Lower leg skin (tissue), 4 donors: ENCODE measurements around the gene NOL4L. TPM values are rescaled to one million over a fixed set of nuclear protein-coding genes. Genes with fewer than 3 reads are reported as not detected.

Source experiments
- DNase-seq, 2 donors: peaks; one replicate each; pipeline ENCODE4 v3.0.0-alpha.2; 2019; ENCODE audit warnings: low spot score in 2 of 2
- H3K4me3 ChIP-seq: fragments of 200-600 bp; sonication (generic); 2 replicates; pipeline ENCODE4 v1.5.1; 2017; ENCODE audit warnings: mild to moderate bottlenecking, low read depth; ENCODE audit not compliant: poor library complexity, severe bottlenecking
- POLR2A ChIP-seq, 2 donors: fragments of 450-650 bp; IDR thresholded peaks; one replicate each; pipeline ENCODE4 v1.6.1; 2016 to 2017; ENCODE audit warnings: antibody characterized with exemption in 2 of 2, mild to moderate bottlenecking in 1 of 2, moderate library complexity in 1 of 2
- WGBS, 2 donors: methylation state at CpG; one replicate each; pipeline ENCODE4 v1.1.5; 2018; 5-methylcytosine and 5-hydroxymethylcytosine counted together
- intact Hi-C: fragments of 100-400 bp; cut with DNase I; formaldehyde crosslinking; loops from one replicate; pipeline ENCODE4 v1.15.0; 2023; ENCODE audit warnings: low total_unique reads
- total RNA-seq, 4 donors: library from RNA; depleted of rRNA; stranded (reverse); fragments of >200 nt; gene quantifications; one replicate each; pipeline ENCODE4 v1.1.0, GENCODE V29; 2016
- TF ChIP-seq, protein P1 (sequence below), 3 donors: fragments of 450-650 bp; IDR thresholded peaks; one replicate each; pipeline ENCODE4 v1.5.1; 2016; ENCODE audit warnings: antibody characterized with exemption in 3 of 3, mild to moderate bottlenecking in 3 of 3, moderate library complexity in 2 of 3

The NOL4L gene
- total RNA-seq, 4 donors from 2014 or later, result 4.6 to 10.4 (median 7.0) TPM

DNA sequence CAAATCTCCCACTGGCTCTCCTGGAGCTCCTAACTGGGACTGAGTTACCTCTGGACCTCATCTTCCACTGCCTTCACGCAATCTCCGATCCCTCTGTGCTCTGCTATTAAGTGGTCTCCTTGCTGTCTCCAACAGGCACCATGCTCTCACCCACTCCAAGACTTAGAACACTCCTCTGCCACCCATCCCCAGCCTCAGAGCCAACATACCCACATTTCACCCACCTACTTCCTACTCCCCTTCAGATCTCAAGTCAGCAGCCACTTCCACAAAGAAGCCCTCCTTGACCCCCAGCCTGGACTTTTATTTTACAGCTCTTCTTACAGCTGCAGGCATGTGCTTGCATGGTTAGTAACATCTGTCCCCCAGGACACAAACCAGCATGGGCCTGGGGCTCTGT is 29.6 kb upstream of the NOL4L start:
- TF ChIP-seq, protein P1, sequence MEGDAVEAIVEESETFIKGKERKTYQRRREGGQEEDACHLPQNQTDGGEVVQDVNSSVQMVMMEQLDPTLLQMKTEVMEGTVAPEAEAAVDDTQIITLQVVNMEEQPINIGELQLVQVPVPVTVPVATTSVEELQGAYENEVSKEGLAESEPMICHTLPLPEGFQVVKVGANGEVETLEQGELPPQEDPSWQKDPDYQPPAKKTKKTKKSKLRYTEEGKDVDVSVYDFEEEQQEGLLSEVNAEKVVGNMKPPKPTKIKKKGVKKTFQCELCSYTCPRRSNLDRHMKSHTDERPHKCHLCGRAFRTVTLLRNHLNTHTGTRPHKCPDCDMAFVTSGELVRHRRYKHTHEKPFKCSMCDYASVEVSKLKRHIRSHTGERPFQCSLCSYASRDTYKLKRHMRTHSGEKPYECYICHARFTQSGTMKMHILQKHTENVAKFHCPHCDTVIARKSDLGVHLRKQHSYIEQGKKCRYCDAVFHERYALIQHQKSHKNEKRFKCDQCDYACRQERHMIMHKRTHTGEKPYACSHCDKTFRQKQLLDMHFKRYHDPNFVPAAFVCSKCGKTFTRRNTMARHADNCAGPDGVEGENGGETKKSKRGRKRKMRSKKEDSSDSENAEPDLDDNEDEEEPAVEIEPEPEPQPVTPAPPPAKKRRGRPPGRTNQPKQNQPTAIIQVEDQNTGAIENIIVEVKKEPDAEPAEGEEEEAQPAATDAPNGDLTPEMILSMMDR (IDR thresholded peaks at IDR 0.05), result no peak
- no peak for TF ChIP-seq POLR2A (IDR thresholded peaks at IDR 0.05)
- DNase-seq, result no peak
- H3K4me3 ChIP-seq, result no peak overlapping the region
- intact Hi-C loops, result no loop called here
- 94 to 100% methylated on average over 2 of the region's 2 CpGs for WGBS, 2 donors

DNA sequence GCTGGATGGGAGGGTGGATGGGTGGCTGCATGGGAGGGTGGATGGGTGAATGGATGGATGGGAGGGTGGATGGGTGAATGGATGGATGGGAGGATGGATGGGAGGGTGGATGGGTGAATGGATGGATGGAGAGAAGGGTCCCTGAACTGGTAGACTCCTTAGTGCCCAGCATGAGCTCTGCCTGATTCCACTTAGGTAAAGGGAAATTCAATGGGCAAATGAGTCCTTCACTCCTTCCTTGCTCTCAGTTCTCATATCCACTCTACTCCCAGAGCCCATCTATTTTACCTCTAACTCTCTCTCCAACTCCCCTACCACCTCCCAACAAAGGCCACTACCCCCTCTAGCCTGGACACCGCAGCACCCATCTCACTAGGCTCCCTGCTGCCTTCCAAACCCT is 29.2 kb upstream of the NOL4L start:
- 95 to 100% methylated on average over 1 of the region's 1 CpG for WGBS, 2 donors
- no peak for DNase-seq
- intact Hi-C loops, result no loop called here
- H3K4me3 ChIP-seq, result no peak overlapping the region
- TF ChIP-seq, protein P1 (IDR thresholded peaks at IDR 0.05), result no peak
- no peak for TF ChIP-seq POLR2A (IDR thresholded peaks at IDR 0.05)

DNA sequence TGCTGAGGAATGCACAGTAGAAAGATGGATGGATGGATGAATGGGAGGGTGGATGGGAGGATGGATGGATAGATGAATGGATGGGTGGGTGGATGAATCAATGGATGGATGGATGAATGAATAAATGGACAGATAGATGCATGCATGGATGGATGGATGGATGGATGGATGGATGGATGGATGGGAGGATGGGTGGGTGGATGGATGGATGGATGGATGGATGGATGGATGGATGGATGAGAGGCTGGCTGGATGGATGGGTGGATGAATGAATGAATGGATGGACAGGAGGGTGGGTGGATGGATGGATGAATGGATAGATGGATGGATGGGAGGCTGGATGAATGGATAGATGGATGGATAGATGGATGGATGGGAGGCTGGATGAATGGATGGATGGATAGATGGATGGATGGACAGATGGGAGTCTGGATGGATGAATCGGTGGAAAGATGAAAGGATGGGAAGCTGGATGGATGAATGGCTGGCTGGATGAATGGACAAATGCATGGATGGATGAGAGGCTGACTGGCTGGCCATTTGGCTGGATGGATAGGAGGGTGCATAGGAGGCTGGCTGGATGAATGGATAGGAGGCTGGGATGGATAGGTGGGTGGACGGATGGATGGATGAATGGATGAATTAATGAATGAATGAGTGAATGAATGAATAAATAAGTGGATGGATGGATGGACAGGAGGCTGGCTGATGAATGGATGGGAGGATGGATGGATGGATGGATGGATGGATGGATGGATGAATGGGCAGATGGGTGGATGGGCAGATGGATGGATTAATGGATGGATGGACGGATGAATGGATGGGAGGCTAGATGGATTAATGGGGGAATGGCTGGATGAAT is 28.3 kb upstream of the NOL4L start:
- 92 to 94% methylated on average over 3 of the region's 3 CpGs for WGBS, 2 donors
- no peak overlapping the region for H3K4me3 ChIP-seq
- no peak for DNase-seq
- intact Hi-C loops, result no loop called here
- no peak for TF ChIP-seq POLR2A (IDR thresholded peaks at IDR 0.05)
- TF ChIP-seq, protein P1 (IDR thresholded peaks at IDR 0.05), result no peak

DNA sequence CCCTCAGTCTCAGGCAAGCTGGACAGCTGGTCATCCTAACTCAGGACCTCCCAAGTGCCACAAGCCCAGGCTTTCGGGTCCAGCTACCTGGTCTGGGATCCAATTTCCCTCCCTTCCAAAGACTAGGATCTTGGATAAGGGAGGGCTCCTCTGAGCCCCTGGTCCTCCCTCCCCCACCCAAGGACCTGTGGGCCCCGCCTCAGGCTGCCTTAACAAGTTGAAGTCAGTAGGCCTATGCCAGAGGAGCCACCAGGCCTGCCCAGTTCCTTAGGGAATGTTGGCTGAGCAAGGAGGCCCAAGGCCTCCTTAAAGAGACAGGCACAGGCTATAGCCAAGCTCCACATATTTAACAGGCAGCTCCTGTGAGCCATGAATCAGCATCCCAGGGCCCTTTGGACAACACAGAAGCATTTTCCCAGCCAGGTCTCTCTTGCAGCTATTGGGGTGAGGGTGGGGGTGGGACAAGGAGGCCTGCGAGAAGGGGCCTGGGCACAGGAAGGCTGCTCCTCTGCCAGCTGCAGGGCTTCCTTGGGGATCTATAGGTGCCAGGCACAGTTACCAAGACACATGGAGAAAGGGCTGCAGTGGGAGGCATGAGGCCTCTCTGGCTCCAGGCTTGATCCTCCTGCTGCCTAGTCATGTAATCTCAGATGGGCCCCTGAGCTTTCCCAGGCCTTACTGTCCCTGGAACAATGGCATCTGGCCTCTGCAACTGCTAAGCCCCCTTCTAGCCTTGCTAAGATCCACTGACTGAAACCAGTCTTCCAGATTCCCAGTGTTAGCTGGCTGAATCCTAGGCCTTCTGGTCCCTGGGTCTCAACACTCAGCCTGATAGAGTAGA is 27.4 kb upstream of the NOL4L start:
- DNase-seq, result no peak
- WGBS, 2 donors, result 92 to 97% methylated on average over 3 of the region's 3 CpGs
- TF ChIP-seq POLR2A (IDR thresholded peaks at IDR 0.05), result no peak
- TF ChIP-seq, protein P1 (IDR thresholded peaks at IDR 0.05), result no peak
- no peak overlapping the region for H3K4me3 ChIP-seq
- intact Hi-C loops, result no loop called here

DNA sequence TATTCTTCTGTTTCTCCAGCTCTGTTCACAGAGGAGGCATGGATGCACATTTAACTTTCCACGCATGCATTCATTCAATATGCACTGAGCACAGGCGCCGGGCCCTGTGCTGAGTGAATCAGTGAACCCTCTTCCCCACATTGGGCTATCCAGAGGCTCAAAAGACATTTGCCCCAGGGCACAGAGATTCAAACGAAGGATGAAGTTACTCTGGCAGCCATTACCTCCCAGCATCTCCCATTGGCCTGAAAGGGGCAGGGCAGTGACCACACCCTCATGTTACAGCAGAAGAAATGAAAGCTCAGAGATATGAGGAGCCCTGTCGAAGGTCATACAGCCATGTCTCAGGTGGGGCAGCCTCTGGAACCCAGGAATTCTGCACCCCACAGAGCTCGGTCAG is 26.7 kb upstream of the NOL4L start:
- TF ChIP-seq POLR2A (IDR thresholded peaks at IDR 0.05), result no peak
- TF ChIP-seq, protein P1 (IDR thresholded peaks at IDR 0.05), result no peak
- DNase-seq, result no peak
- WGBS, 2 donors, result 81 to 84% methylated on average over 6 of the region's 6 CpGs
- intact Hi-C loops, result no loop called here
- H3K4me3 ChIP-seq, result no peak overlapping the region
